Adrenal gland (tissue), 12 donors: Measurements from ENCODE around the gene SORBS1. TPM values are rescaled to one million over a fixed set of nuclear protein-coding genes. Genes with fewer than 3 reads are reported as not detected.

Source experiments
- DNase-seq, 7 donors: peaks; one replicate each; pipeline ENCODE4 v3.0.0-alpha.2; 2019 to 2020
- H3K27ac ChIP-seq, 5 donors: fragments of 200-600 bp; sonication (generic) in 4 of 5; 1 replicate in 3 of 5; 2 replicates in 2 of 5; pipeline versions ENCODE4 v1.5.1 to v1.8.0; 2016 to 2020; ENCODE audit warnings: mild to moderate bottlenecking in 1 of 5
- H3K27me3 ChIP-seq: fragments of 200-600 bp; 2 replicates; pipeline ENCODE4 v1.8.0; 2021
- H3K36me3 ChIP-seq, 2 donors: fragments of 200-600 bp; replicated peaks in 1 of 2; 1 replicate in 1 of 2; 2 replicates in 1 of 2; pipeline versions ENCODE4 v1.5.1 to v1.8.0; 2018 to 2022
- H3K4me1 ChIP-seq, 2 donors: fragments of 200-600 bp; replicated peaks in 1 of 2; 1 replicate in 1 of 2; 2 replicates in 1 of 2; pipeline versions ENCODE4 v1.5.1 to v1.8.0; 2018 to 2021
- H3K4me3 ChIP-seq, 4 donors: fragments of 200-600 bp; sonication (generic) in 3 of 4; one replicate each; pipeline ENCODE4 v1.5.1; 2016 to 2018
- H3K9me3 ChIP-seq, 3 donors: fragments of 200-600 bp; sonication (generic) in 1 of 3; replicated peaks in 1 of 3; 1 replicate in 2 of 3; 2 replicates in 1 of 3; pipeline versions ENCODE4 v1.5.1 to v1.8.0; 2016 to 2021
- CTCF ChIP-seq, 6 experiments: fragments of 450-650 bp in 4 of 6; fragments of 200-600 bp in 2 of 6; sonication (generic) in 1 of 6; IDR thresholded peaks; 1 replicate in 5 of 6; 2 replicates in 1 of 6; pipeline versions ENCODE4 v1.5.1 to v1.8.0; 2016 to 2021; ENCODE audit warnings: antibody characterized with exemption in 6 of 6, mild to moderate bottlenecking in 2 of 6, moderate library complexity in 1 of 6
- POLR2A ChIP-seq, 2 donors: fragments of 450-650 bp; IDR thresholded peaks; one replicate each; pipeline ENCODE4 v1.6.1; 2017; ENCODE audit warnings: antibody characterized with exemption in 2 of 2, mild to moderate bottlenecking in 2 of 2, moderate library complexity in 1 of 2
- WGBS, 4 donors: extraction: QIAGEN DNeasy Blood & Tissue Kit in 2 of 4; methylation state at CpG; one replicate each; pipeline versions ENCODE4 v1.1.5 to v1.1.7; 2013 to 2017; 5-methylcytosine and 5-hydroxymethylcytosine counted together
- intact Hi-C, 2 donors: fragments of 100-400 bp; cut with DNase I; formaldehyde crosslinking; loops; one replicate each; pipeline versions ENCODE4 v1.14.1 to v1.15.0; 2022 to 2023
- polyA plus RNA-seq, 3 donors: library from polyadenylated mRNA; stranded (reverse); fragments of 200-250 nt in 2 of 3; fragments of 350-450 nt in 1 of 3; fragmentation: Illumina TruSeq in 1 of 3; extraction: RNeasy Lipid Tissue Mini Kit (QIAGEN cat#74804) in 1 of 3; gene quantifications; one replicate each; pipeline ENCODE4 v1.2.3, GENCODE V29; 2013 to 2014
- total RNA-seq, 9 donors: library from RNA; depleted of rRNA in 4 of 9; stranded (reverse); fragments of >200 nt in 4 of 9; fragments of 120-200 nt in 1 of 9; fragmentation: NEBNext Ultra II Directional in 1 of 9; extraction: Animal tissue kit (Norgen Biotek cat#: 25700) in 1 of 9; gene quantifications; one replicate each; pipeline versions ENCODE4 v1.1.0 to v1.2.4, GENCODE V29; 2013 to 2023
- donor health status: healthy with polysubstance abuse.
- donor health status: Bipolar disorder and iron deficiency.
- donor health status: DM: yes; HTN: yes; CAD: no.
- donor health status: DM: no; HTN: no; CAD: no.
- donor health status: DM: no; HTN: no; CAD: no.
- donor health status: DM: yes; HTN: yes; CAD: no.

Gene SORBS1
- total and polyA plus RNA-seq, 12 donors, result 9.5 to 43.4 (median 19.0) TPM

DNA sequence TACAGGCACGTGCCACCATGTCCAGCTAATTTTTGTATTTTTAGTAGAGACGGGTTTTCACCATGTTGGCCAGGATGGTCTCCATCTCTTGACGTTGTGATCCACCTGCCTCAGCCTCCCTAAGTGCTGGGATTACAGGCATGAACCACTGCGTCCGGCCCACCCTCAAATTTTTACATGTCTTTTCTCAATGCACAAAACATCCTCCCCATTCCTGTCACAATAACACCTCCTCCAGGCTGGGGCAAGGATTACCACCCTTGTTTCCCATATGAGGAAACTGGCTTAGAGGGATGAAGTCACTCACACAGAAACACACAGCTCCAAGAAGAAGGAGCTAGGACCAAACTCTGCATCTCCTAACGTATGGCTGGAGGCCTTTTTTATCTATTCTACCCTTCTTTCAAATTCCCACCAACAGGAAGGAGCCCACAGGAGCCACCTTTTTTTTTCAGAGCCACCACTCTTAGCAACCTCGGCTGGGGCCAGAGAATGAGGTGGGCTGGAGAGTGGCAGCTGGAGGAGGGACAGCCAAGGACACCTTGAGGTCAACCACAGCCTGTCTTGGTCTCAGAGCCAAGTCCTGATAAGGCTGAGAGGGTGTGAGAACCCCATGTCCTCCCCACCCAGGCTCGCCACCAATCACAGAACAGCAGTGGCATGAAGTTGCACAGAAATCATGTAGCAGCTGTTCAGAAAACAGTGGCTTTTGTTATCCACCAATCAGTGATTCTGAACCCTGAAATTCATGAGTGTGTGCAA lies 157.3 kb downstream of the SORBS1 start:
- H3K27ac ChIP-seq, result no peak overlapping the region
- peaks cover 0 to under 1% of the 10 kb centered on the region in 2 donors for H3K36me3 ChIP-seq
- no peak for DNase-seq

GRCh38 chr10:95401704-95402469 lies 159.3 kb downstream of the SORBS1 start:
- Histone ChIP-seq H3K4me1 (peaks cover 8 to 19% of the 10 kb centered on the region in 2 donors), H3K36me3 (peaks cover 0 to 13% of the 10 kb centered on the region in 2 donors), H3K9me3 (no peaks in the 10 kb centered on the region), H3K27ac (no peak overlapping the region), H3K27me3 (no peaks in the 10 kb centered on the region), H3K4me3 (no peak overlapping the region)
- WGBS, 4 donors, result 73 to 83% (median 79%) methylated on average over 1 of the region's 1 CpG
- no peak for DNase-seq
- TF ChIP-seq CTCF (IDR thresholded peaks at IDR 0.05), result no peak
- TF ChIP-seq POLR2A (IDR thresholded peaks at IDR 0.05), result no peak
- intact Hi-C loops, result no loop called here

More for the DNA sequence above, 157.3 kb downstream of the SORBS1 start:
- intact Hi-C loops, result no loop called here
- WGBS, 4 donors, result 83 to 93% (median 90%) methylated on average over 8 of the region's 8 CpGs
- peaks cover 17 to 39% of the 10 kb centered on the region in 2 donors for H3K4me1 ChIP-seq
- H3K9me3 ChIP-seq, result no peaks in the 10 kb centered on the region
- no peaks in the 10 kb centered on the region for H3K27me3 ChIP-seq
- H3K4me3 ChIP-seq, result no peak overlapping the region
- no peak for TF ChIP-seq POLR2A (IDR thresholded peaks at IDR 0.05)
- no peak for TF ChIP-seq CTCF (IDR thresholded peaks at IDR 0.05)

GRCh38 chr10:95400787-95401186 lies 160.4 kb downstream of the SORBS1 start:
- no peak for TF ChIP-seq CTCF (IDR thresholded peaks at IDR 0.05)
- TF ChIP-seq POLR2A (IDR thresholded peaks at IDR 0.05), result no peak
- Histone ChIP-seq H3K9me3 (no peaks in the 10 kb centered on the region), H3K4me3 (no peak overlapping the region), H3K4me1 (peaks cover 0 to 12% of the 10 kb centered on the region in 2 donors), H3K27ac (no peak overlapping the region), H3K36me3 (peaks cover 0 to 13% of the 10 kb centered on the region in 2 donors), H3K27me3 (no peaks in the 10 kb centered on the region)
- intact Hi-C loops, result no loop called here
- no peak for DNase-seq
- WGBS, 4 donors, result 77 to 96% (median 88%) methylated on average over 2 of the region's 2 CpGs

- H3K4me1 ChIP-seq, result peaks cover 0 to 6% of the 10 kb centered on the region in 2 donors
- H3K36me3 ChIP-seq, result peaks cover 0 to 13% of the 10 kb centered on the region in 2 donors
- no peak overlapping the region for H3K27ac ChIP-seq
- WGBS, 4 donors, result 68 to 73% (median 70%) methylated on average over 5 of the region's 5 CpGs
- no peak overlapping the region for H3K4me3 ChIP-seq
- DNase-seq, result no peak
- intact Hi-C loops, result no loop called here
- H3K9me3 ChIP-seq, result no peaks in the 10 kb centered on the region
- no peaks in the 10 kb centered on the region for H3K27me3 ChIP-seq
- TF ChIP-seq POLR2A (IDR thresholded peaks at IDR 0.05) (no peak), CTCF (IDR thresholded peaks at IDR 0.05) (no peak)
These were observed 162.0 kb downstream of the SORBS1 start for GRCh38 chr10:95399183-95399582.
